ENCODE results near the gene DNAH17. TPM values are rescaled to one million over a fixed set of nuclear protein-coding genes. Genes with fewer than 3 reads are reported as not detected.
A peak's percentile ranks its signal among the peaks of the same experiment; 100 is the strongest.

The DNAH17 gene
- polyA plus RNA-seq, 1 of the 3 experiments (the other 2 are of a cell fraction) = not detected

DNA sequence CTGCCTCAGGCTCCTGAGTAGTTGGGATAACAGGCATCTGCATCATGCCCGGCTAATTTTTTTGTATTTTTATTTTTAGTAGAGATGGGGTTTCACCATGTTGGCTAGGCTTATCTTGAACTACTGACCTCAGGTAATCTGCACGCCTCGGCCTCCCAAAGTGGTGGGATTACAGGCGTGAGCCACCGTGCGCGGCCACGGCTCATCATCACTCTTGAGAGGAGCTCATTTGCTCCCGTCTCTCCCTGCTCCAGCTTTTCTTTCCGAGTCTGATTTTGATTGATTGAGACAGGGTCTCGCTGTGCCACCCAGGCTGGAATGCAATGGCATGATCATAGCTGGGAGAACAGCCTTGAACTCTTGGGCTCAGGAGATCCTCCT, 186.2 kb downstream of the DNAH17 start:
- POLR2A ChIA-PET = no interaction called here
- H3K4me1 ChIP-seq (ENCODE audit: control insufficient read depth in 1 of 2, insufficient read depth in 2 of 2, low read depth in 1 of 2, low read length in 1 of 2) = peaks cover 10 to 30% of the 10 kb centered on the region in 2 experiments; a peak in 3 of 4 replicates

DNA sequence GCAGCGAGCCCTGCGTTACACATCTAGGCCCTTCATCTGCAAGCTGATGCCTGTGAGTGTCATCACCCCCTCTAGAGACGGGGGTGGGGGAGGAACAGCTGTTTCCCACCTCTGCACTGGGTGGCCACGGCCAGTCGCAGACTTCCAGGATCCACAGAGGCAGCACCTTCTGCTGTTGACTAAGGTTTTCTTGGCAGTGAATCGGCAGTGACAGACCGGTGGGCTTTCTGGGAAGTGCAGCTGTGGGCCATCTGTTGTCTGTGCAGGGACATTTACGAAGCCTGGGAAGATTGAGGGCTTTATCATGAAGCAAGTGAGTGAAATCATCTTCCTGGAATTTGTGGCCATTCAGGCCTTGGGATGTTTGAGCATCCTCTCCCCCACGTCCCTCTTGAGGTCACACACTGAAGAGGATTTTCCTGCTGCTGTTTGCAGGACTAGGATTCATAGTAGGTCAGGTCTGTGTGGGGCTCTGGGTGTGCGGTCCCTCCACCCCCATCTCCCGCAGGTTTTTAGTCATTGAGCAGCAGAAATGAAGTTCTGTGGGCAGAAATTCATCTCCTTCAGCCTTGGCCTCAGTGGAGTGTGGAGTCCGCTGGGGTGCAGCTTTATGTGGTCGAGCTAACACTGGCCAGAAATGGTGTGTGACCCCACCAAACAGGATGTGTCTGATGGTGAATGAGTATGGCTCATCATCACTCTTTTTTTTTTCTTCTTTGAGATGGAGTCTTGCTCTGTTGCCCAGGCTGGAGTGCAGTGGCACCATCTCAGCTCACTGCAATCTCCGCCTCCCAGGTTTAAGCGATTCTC, 186.8 kb downstream of the DNAH17 start:
- Histone ChIP-seq H3K9me2 (no peaks in the 10 kb centered on the region), H3K79me2 (ENCODE audit: insufficient read depth) (peaks cover 100% of the 10 kb centered on the region), H3F3A (replicated peaks; ENCODE audit: insufficient read depth) (peaks cover 31% of the 10 kb centered on the region), H3K9ac (peak overlapping the region; percentile 36; the same call in 1 of the 2 replicates), H2AFZ (ENCODE audit: low read depth) (no peak overlapping the region), H3K27ac (ENCODE audit: low read depth in 2 of 2, low read length in 1 of 2) (peak overlapping the region; percentile 45 to 71; a peak in 3 of 4 replicates), H3K27me3 (ENCODE audit: insufficient read depth) (no peaks in the 10 kb centered on the region), H3K36me3 (replicated peaks in 1 of 2; ENCODE audit: control insufficient read depth in 1 of 2, insufficient read depth in 2 of 2, low read length in 1 of 2) (peaks cover 6 to 9% of the 10 kb centered on the region in 2 experiments), H3K4me3 (ENCODE audit: low read depth in 2 of 2, low read length in 1 of 2) (no peak overlapping the region), H3K9me3 (no peaks in the 10 kb centered on the region), H3K4me1 (ENCODE audit: control insufficient read depth in 1 of 2, insufficient read depth in 2 of 2, low read depth in 1 of 2, low read length in 1 of 2) (peaks cover 10 to 30% of the 10 kb centered on the region in 2 experiments; a peak in 3 of 4 replicates), H4K20me1 (ENCODE audit: insufficient read depth) (peaks cover 96% of the 10 kb centered on the region), H3K4me2 (peak overlapping the region; percentile 43)
- POLR2A ChIA-PET = interaction anchor here (1.3 kb wide), 2 partner anchors 12 to 76 kb away, joined by 3 to 6 read pairs; partner anchors contain the start of gene PGS1
- CTCF ChIA-PET = interaction anchor here (0.7 to 4.0 kb wide), 13 partner anchors 9 to 140 kb away, joined by 3 to 32 read pairs (median 5); partner anchors contain the start of gene PGS1
- WGBS (ENCODE audit: low lambda C conversion rate) = 38% methylated on average over 15 of the region's 15 CpGs
- DNase-seq = peak; percentile 76
- TF ChIP-seq RAD21 (IDR thresholded peaks at IDR 0.05; ENCODE audit: low read length) (no peak), SMC3 (IDR thresholded peaks at IDR 0.05; ENCODE audit: low read depth, low read length) (no peak), TCF12 (IDR thresholded peaks at IDR 0.05) (peak; percentile 99), JUND (IDR thresholded peaks at IDR 0.05) (peak; percentile 82), NFIC (IDR thresholded peaks at IDR 0.05; ENCODE audit: borderline replicate concordance) (peak; percentile 85), FOXM1 (IDR thresholded peaks at IDR 0.05; ENCODE audit: low read depth) (no peak), CHD2 (IDR thresholded peaks at IDR 0.05; ENCODE audit: low read length, partially characterized antibody) (no peak), FOXJ3 (CRISPR knock-in tag; IDR thresholded peaks at IDR 0.05) (no peak), MXI1 (IDR thresholded peaks at IDR 0.05; ENCODE audit: low read depth, low read length) (no peak), TEAD4 (IDR thresholded peaks at IDR 0.05; ENCODE audit: borderline replicate concordance, insufficient read depth) (peak; percentile 87), ELF1 (IDR thresholded peaks at IDR 0.05) (no peak), GATA2 (CRISPR knock-in tag; IDR thresholded peaks at IDR 0.05) (no peak), IRF3 (IDR thresholded peaks at IDR 0.05; ENCODE audit: low read depth, low read length) (no peak), SIN3A (IDR thresholded peaks at IDR 0.05; ENCODE audit: borderline replicate concordance, low read depth, low read length) (peak; percentile 89), RCOR1 (IDR thresholded peaks at IDR 0.05; ENCODE audit: low read length) (no peak)
- TF ChIP-seq, protein P1, sequence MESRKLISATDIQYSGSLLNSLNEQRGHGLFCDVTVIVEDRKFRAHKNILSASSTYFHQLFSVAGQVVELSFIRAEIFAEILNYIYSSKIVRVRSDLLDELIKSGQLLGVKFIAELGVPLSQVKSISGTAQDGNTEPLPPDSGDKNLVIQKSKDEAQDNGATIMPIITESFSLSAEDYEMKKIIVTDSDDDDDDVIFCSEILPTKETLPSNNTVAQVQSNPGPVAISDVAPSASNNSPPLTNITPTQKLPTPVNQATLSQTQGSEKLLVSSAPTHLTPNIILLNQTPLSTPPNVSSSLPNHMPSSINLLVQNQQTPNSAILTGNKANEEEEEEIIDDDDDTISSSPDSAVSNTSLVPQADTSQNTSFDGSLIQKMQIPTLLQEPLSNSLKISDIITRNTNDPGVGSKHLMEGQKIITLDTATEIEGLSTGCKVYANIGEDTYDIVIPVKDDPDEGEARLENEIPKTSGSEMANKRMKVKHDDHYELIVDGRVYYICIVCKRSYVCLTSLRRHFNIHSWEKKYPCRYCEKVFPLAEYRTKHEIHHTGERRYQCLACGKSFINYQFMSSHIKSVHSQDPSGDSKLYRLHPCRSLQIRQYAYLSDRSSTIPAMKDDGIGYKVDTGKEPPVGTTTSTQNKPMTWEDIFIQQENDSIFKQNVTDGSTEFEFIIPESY (IDR thresholded peaks at IDR 0.05; ENCODE audit: borderline replicate concordance, low read depth) = no peak
- TF ChIP-seq, protein P2, sequence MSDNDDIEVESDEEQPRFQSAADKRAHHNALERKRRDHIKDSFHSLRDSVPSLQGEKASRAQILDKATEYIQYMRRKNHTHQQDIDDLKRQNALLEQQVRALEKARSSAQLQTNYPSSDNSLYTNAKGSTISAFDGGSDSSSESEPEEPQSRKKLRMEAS (IDR thresholded peaks at IDR 0.05; ENCODE audit: low read depth) = peak; percentile 83

More for the DNA sequence above, 186.2 kb downstream of the DNAH17 start:
- no peak for TF ChIP-seq TAF1 (IDR thresholded peaks at IDR 0.05; ENCODE audit: borderline replicate concordance, low read depth, low read length)
- no peak for TF ChIP-seq ELF1 (IDR thresholded peaks at IDR 0.05)
- TF ChIP-seq, protein P3, sequence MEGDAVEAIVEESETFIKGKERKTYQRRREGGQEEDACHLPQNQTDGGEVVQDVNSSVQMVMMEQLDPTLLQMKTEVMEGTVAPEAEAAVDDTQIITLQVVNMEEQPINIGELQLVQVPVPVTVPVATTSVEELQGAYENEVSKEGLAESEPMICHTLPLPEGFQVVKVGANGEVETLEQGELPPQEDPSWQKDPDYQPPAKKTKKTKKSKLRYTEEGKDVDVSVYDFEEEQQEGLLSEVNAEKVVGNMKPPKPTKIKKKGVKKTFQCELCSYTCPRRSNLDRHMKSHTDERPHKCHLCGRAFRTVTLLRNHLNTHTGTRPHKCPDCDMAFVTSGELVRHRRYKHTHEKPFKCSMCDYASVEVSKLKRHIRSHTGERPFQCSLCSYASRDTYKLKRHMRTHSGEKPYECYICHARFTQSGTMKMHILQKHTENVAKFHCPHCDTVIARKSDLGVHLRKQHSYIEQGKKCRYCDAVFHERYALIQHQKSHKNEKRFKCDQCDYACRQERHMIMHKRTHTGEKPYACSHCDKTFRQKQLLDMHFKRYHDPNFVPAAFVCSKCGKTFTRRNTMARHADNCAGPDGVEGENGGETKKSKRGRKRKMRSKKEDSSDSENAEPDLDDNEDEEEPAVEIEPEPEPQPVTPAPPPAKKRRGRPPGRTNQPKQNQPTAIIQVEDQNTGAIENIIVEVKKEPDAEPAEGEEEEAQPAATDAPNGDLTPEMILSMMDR (IDR thresholded peaks at IDR 0.05) = no peak
- TF ChIP-seq NRF1 (IDR thresholded peaks at IDR 0.05; ENCODE audit: low read depth, low read length) = no peak
- no peaks in the 10 kb centered on the region for H3K9me3 ChIP-seq
- CTCF ChIA-PET = interaction anchor here (0.8 to 4.0 kb wide), 8 partner anchors 11 to 31 kb away, joined by 3 to 32 read pairs (median 7); partner anchors contain the start of gene SOCS3
- no peaks in the 10 kb centered on the region for H3K27me3 ChIP-seq (ENCODE audit: insufficient read depth)
- no peak for DNase-seq
- H2AFZ ChIP-seq (ENCODE audit: low read depth) = no peak overlapping the region
- H3K4me3 ChIP-seq (ENCODE audit: low read depth in 2 of 2, low read length in 1 of 2) = no peak overlapping the region
- 93% methylated on average over 11 of the region's 11 CpGs for WGBS (ENCODE audit: low lambda C conversion rate)
- peak overlapping the region in 1 of 2 experiments; percentile 71; a peak in 2 of 4 replicates for H3K27ac ChIP-seq (ENCODE audit: low read depth in 2 of 2, low read length in 1 of 2)
- peak overlapping the region; percentile 61 for H3K4me2 ChIP-seq
- H3K79me2 ChIP-seq (ENCODE audit: insufficient read depth) = peaks cover 100% of the 10 kb centered on the region
- peaks cover 9 to 12% of the 10 kb centered on the region in 2 experiments for H3K36me3 ChIP-seq (replicated peaks in 1 of 2; ENCODE audit: control insufficient read depth in 1 of 2, insufficient read depth in 2 of 2, low read length in 1 of 2)
- no peaks in the 10 kb centered on the region for H3K9me2 ChIP-seq
- H4K20me1 ChIP-seq (ENCODE audit: insufficient read depth) = peaks cover 96% of the 10 kb centered on the region
- peak overlapping the region; percentile 29; the same call in 1 of the 2 replicates for H3K9ac ChIP-seq
- H3F3A ChIP-seq (replicated peaks; ENCODE audit: insufficient read depth) = peaks cover 31% of the 10 kb centered on the region

Measured in SK-N-SH (cell line).